ENCODE results near the gene ABCA8.
"Not testable (repeated sequence)": the region's sequence is repeated elsewhere in the genome, so short reads cannot be mapped to it uniquely, and the experiment has no call there.

ABCA8 gene

DNA sequence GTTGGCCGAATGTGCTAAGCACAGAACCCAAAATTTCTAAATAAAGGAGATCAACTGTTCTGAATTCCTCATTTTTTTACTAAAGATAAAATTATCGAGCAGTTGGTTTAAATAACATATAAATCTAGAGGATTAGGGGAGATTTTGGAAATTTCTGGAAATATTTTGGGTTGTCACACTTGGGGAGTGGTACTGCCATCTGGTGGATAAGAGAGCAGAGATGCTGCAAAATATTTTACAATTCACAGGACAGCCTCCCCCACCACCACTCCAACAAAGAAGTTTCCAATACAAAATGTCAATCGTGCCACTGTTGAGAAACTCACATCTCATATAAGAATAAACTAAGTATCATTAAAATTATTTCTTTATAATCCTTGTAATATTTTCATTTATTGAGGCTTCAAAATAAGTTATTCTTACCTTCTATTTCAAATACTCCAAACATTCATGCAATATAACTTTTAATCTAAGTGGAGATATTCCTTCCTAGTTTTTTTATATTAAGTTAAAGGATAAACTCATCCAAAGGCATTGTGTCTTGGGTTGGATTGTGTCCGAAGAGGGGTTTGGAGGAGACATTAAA lies 17.0 kb upstream of the ABCA8 start:
- no peaks in the 10 kb centered on the region for H3K27me3 ChIP-seq (ENCODE audit: insufficient read depth, insufficient read length)
- H3K9me3 ChIP-seq (ENCODE audit: insufficient read depth, low read length): no peaks in the 10 kb centered on the region
- no peaks in the 10 kb centered on the region for H3K4me1 ChIP-seq (ENCODE audit: insufficient read depth, insufficient read length)
- H3K36me3 ChIP-seq (ENCODE audit: insufficient read depth, insufficient read length, low read length): no peaks in the 10 kb centered on the region
- H3K4me3 ChIP-seq (ENCODE audit: insufficient read length, low read depth): no peak overlapping the region
- no peak overlapping the region for H3K9ac ChIP-seq (ENCODE audit: insufficient read length, low read depth)
- DNase-seq (ENCODE audit: low read depth, low spot score): no peak
- TF ChIP-seq ZNF274 (IDR thresholded peaks at IDR 0.05; ENCODE audit: low read depth, low read length) (no peak), SUZ12 (IDR thresholded peaks at IDR 0.05; ENCODE audit: extremely low read depth, insufficient read depth, insufficient read length) (no peak), YY1 (IDR thresholded peaks at IDR 0.05; ENCODE audit: insufficient read depth, insufficient read length) (no peak)

DNA sequence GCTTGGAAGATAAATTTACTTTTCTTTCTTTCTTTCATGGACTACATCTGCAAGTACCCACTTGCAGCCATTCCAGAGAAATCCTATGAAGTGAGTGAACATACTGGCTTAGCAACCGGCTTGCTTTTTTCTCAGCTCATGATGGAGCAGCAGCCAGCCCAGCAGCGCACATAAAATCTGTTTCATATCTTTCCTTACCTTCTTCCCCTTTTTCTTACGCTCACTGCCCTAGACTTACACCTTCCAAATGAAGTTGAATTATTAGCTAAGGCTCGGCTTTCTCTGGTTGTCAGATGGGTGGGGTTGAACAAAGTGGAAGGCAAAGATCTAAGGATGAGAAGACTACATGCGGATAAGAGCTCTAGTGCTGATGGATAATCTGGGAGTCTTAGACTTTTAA lies 13.9 kb upstream of the ABCA8 start:
- no peaks in the 10 kb centered on the region for H3K36me3 ChIP-seq (ENCODE audit: insufficient read depth, insufficient read length, low read length)
- no peaks in the 10 kb centered on the region for H3K9me3 ChIP-seq (ENCODE audit: insufficient read depth, low read length)
- H3K4me1 ChIP-seq (ENCODE audit: insufficient read depth, insufficient read length): no peaks in the 10 kb centered on the region
- no peaks in the 10 kb centered on the region for H3K27me3 ChIP-seq (ENCODE audit: insufficient read depth, insufficient read length)
- no peak for DNase-seq (ENCODE audit: low read depth, low spot score)
- no peak overlapping the region for H3K4me3 ChIP-seq (ENCODE audit: insufficient read length, low read depth)
- H3K9ac ChIP-seq (ENCODE audit: insufficient read length, low read depth): no peak overlapping the region
- no peak for TF ChIP-seq SUZ12 (IDR thresholded peaks at IDR 0.05; ENCODE audit: extremely low read depth, insufficient read depth, insufficient read length)
- TF ChIP-seq YY1 (IDR thresholded peaks at IDR 0.05; ENCODE audit: insufficient read depth, insufficient read length): no peak
- TF ChIP-seq ZNF274 (IDR thresholded peaks at IDR 0.05; ENCODE audit: low read depth, low read length): no peak

DNA sequence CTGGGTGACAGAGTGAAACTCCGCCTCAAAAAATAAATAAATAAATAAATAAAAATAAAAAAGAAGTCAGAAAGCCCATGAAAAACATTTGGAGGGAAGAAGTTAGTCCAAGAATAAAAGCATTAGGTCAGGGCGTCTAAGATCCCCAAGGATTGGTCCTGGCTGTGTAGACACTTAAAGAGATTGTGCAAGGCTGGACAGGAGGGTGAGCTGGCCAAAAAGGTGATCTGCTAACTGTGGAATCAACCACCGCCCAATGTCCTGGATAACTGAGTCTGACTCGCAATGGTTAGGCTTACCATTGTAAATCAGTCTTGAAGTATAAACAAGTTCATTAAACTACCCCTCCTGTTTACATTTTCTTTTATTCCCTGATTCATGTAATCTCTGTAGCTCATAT lies 8.8 kb upstream of the ABCA8 start:
- no peaks in the 10 kb centered on the region for H3K4me1 ChIP-seq (ENCODE audit: insufficient read depth, insufficient read length)
- H3K27me3 ChIP-seq (ENCODE audit: insufficient read depth, insufficient read length): no peaks in the 10 kb centered on the region
- no peak overlapping the region for H3K9ac ChIP-seq (ENCODE audit: insufficient read length, low read depth)
- no peaks in the 10 kb centered on the region for H3K36me3 ChIP-seq (ENCODE audit: insufficient read depth, insufficient read length, low read length)
- H3K4me3 ChIP-seq (ENCODE audit: insufficient read length, low read depth): no peak overlapping the region
- no peaks in the 10 kb centered on the region for H3K9me3 ChIP-seq (ENCODE audit: insufficient read depth, low read length)
- DNase-seq (ENCODE audit: low read depth, low spot score): no peak
- TF ChIP-seq SUZ12 (IDR thresholded peaks at IDR 0.05; ENCODE audit: extremely low read depth, insufficient read depth, insufficient read length) (no peak), YY1 (IDR thresholded peaks at IDR 0.05; ENCODE audit: insufficient read depth, insufficient read length) (no peak), ZNF274 (IDR thresholded peaks at IDR 0.05; ENCODE audit: low read depth, low read length) (no peak)

DNA sequence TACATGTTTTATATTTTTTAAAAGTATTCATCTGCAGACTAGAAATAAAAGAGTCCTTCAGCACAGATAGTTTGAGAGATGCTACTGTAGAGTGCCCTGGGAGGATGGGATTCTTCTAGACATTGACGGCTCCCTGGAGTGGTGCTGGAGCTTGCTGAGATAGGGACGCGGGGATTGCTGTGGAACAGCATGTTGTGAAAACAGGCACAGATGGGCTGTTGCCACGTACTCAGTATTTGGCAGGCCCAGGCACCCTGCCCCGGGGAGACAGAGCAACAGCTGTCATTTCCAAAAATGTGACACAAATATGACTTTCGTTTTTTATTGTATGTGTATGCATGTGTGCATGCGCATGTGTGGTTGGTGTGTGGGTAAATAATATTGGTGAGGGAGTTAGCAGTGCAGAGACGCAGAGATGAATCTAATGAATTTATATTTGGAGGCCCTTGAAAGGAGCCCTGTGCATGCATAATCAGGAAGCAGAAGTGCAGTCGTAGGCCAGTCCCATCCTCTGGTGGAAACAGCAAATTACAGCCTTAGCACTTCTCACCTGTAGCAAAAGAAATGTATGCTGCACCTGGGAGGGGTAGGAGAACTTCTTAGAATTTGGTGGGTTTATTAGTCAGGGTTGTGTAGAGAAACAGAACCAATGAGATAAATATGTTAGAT lies 6.2 kb upstream of the ABCA8 start:
- Histone ChIP-seq H3K27me3 (ENCODE audit: insufficient read depth, insufficient read length) (no peaks in the 10 kb centered on the region), H3K4me1 (ENCODE audit: insufficient read depth, insufficient read length) (no peaks in the 10 kb centered on the region), H3K36me3 (ENCODE audit: insufficient read depth, insufficient read length, low read length) (no peaks in the 10 kb centered on the region), H3K9ac (ENCODE audit: insufficient read length, low read depth) (no peak overlapping the region), H3K4me3 (ENCODE audit: insufficient read length, low read depth) (no peak overlapping the region), H3K9me3 (ENCODE audit: insufficient read depth, low read length) (no peaks in the 10 kb centered on the region)
- TF ChIP-seq YY1 (IDR thresholded peaks at IDR 0.05; ENCODE audit: insufficient read depth, insufficient read length): no peak
- DNase-seq (ENCODE audit: low read depth, low spot score): no peak

DNA sequence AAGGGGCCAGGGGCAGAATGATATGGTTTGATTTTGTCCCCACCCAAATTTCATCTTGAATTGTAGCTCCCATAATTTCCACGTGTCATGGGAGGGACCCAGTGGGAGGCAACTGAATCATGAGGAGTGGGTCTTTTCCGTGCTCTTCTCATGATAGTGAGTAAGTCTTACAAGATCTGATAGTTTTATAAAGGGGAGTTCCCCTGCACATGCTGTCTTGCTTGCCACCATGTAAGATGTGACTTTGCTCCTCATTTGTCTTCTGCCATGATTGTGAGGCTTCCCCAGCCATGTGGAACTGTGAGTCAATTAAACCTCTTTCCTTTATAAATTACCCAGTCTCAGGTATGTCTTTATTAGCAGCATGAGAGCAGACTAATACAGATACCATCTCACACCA lies 3.9 kb upstream of the ABCA8 start:
- not testable (repeated sequence) for H3K4me3 ChIP-seq (ENCODE audit: insufficient read length, low read depth); DNase-seq (ENCODE audit: low read depth, low spot score); H3K27me3 ChIP-seq (ENCODE audit: insufficient read depth, insufficient read length); H3K4me1 ChIP-seq (ENCODE audit: insufficient read depth, insufficient read length); H3K9ac ChIP-seq (ENCODE audit: insufficient read length, low read depth); H3K36me3 ChIP-seq (ENCODE audit: insufficient read depth, insufficient read length, low read length); H3K9me3 ChIP-seq (ENCODE audit: insufficient read depth, low read length)

DNA sequence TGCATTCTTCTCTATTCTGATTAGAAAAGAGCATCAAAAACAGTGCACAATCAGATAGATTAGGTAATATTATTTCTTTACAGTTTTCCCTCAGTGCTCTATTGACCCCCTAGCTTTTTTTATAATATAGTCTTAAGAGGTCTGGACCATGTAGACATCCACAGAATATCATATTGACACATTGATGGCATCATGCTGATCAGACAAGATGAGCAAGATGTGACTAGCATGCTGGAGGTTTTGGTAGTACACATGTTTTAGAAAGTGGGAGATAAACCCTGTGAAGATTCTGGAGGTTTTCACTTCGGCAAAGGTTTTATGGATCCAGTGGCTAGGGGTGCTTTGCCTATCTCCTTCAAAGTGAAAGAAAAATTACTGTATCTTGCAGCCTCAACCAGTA lies 2.8 kb upstream of the ABCA8 start:
- no peaks in the 10 kb centered on the region for H3K9me3 ChIP-seq (ENCODE audit: insufficient read depth, low read length)
- H3K4me1 ChIP-seq (ENCODE audit: insufficient read depth, insufficient read length): no peaks in the 10 kb centered on the region
- no peak for DNase-seq (ENCODE audit: low read depth, low spot score)
- H3K9ac ChIP-seq (ENCODE audit: insufficient read length, low read depth): no peak overlapping the region
- no peaks in the 10 kb centered on the region for H3K36me3 ChIP-seq (ENCODE audit: insufficient read depth, insufficient read length, low read length)
- no peak overlapping the region for H3K4me3 ChIP-seq (ENCODE audit: insufficient read length, low read depth)
- no peak for TF ChIP-seq SUZ12 (IDR thresholded peaks at IDR 0.05; ENCODE audit: extremely low read depth, insufficient read depth, insufficient read length)
- TF ChIP-seq ZNF274 (IDR thresholded peaks at IDR 0.05; ENCODE audit: low read depth, low read length): no peak
- TF ChIP-seq YY1 (IDR thresholded peaks at IDR 0.05; ENCODE audit: insufficient read depth, insufficient read length): no peak
- no peaks in the 10 kb centered on the region for H3K27me3 ChIP-seq (ENCODE audit: insufficient read depth, insufficient read length)

DNA sequence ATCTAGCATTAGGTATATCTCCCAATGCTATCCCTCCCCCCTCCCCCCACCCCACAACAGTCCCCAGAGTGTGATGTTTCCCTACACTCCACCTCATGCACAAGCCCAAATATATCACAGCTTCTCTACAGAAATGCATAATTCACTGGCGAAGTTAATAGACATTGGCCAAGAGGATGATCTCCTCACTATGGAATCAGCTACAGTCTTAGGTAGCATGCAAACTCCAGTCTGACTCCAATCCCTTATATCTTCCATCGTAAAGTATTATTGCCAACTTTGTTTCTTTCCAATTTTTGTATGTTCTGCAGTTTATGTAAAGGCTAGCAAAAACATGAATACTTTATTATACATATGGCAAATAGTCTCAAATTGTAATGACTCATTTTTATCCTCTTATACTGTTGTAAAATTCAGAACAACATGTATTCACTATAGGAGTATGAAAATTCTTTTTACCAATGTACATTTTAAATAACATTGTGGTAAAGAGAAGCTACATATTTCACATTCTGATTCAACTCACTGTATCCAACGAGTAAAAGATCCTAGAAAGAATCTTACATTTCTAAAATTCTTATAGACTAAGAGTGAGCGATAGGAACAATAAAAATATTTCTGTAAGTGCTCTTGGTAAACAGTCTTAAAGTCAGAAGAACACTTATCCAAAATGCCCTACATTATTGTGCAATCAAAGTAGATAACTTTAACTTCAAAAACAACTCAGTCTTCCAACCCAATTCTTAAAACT lies 871 bp downstream of the ABCA8 start:
- Histone ChIP-seq H3K9ac (ENCODE audit: insufficient read length, low read depth) (no peak overlapping the region), H3K4me1 (ENCODE audit: insufficient read depth, insufficient read length) (no peaks in the 10 kb centered on the region), H3K27me3 (ENCODE audit: insufficient read depth, insufficient read length) (no peaks in the 10 kb centered on the region), H3K9me3 (ENCODE audit: insufficient read depth, low read length) (no peaks in the 10 kb centered on the region), H3K4me3 (ENCODE audit: insufficient read length, low read depth) (no peak overlapping the region), H3K36me3 (ENCODE audit: insufficient read depth, insufficient read length, low read length) (no peaks in the 10 kb centered on the region)
- TF ChIP-seq ZNF274 (IDR thresholded peaks at IDR 0.05; ENCODE audit: low read depth, low read length) (no peak), SUZ12 (IDR thresholded peaks at IDR 0.05; ENCODE audit: extremely low read depth, insufficient read depth, insufficient read length) (no peak), YY1 (IDR thresholded peaks at IDR 0.05; ENCODE audit: insufficient read depth, insufficient read length) (no peak)
- DNase-seq (ENCODE audit: low read depth, low spot score): no peak
